Left colon (tissue), 2 donors: Measurements from ENCODE around the gene EHBP1L1. TPM values are rescaled to one million over a fixed set of nuclear protein-coding genes. Genes with fewer than 3 reads are reported as not detected.

Source experiments
- ATAC-seq: fragments of 200-7000 bp; cut with Tn5 transposase; one replicate; pipeline ENCODE4 v1.9.1; 2020; ENCODE audit warnings: mild to moderate bottlenecking, moderate library complexity
- DNase-seq, 2 donors: peaks; one replicate each; pipeline ENCODE4 v3.0.0-alpha.2; 2020
- intact Hi-C, 2 donors: fragments of 100-400 bp; cut with DNase I in 1 of 2; cut with micrococcal nuclease in 1 of 2; formaldehyde crosslinking; loops; one replicate each; pipeline versions ENCODE4 v1.11.2 to v1.14.0; 2022; cut with DNase I, micrococcal nuclease
- total RNA-seq, 2 donors: library from RNA; stranded (reverse); fragmentation: NEBNext Ultra II Directional; extraction: Animal tissue kit (Norgen Biotek cat#: 25700); gene quantifications; one replicate each; pipeline ENCODE4 v1.2.1, GENCODE V29; 2021
- donor health status: DM: no; HTN: no; CAD: no.
- donor health status: DM: yes; HTN: yes; CAD: no.

The EHBP1L1 gene
- total RNA-seq, 2 donors from 2014 or later, result 78.7 to 89.7 TPM

DNA sequence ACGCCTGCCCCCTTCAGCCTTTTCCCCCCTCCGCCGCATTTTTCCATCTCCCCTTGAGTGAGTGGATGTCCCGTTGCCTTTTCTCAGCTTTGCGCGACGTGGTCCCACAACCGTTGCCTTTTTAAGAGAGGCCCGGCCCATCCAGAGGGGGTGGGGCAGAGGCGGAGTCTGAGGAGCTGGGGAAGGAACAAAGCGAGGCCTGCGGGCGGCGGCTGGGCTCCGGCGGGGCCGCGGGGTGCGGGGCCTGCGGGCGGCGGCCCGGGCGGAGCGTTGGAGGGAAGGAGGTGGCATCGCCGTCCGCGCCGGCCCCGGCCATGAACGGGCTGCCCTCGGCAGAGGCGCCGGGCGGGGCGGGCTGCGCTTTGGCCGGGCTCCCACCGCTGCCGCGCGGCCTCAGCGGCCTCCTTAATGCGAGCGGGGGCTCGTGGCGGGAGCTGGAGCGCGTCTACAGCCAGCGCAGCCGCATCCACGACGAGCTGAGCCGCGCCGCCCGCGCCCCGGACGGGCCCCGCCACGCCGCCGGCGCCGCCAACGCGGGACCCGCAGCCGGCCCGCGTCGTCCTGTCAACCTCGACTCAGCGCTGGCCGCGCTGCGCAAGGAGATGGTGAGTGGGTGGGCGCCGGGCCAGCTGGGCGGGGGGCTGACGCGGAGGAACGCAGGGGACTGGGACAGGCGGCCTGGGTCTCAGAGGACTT lies 3.3 kb upstream of the EHBP1L1 start, which contains the start of gene FAM89B:
FAM89B (plus strand) TSS at position 183 of the 696 bp plus-strand sequence; CDS start at position 315, 132 bp downstream.
- peak; percentile 38 for ATAC-seq
- DNase-seq, result peak; percentile 94 to 96
- intact Hi-C loops, result no loop called here

DNA sequence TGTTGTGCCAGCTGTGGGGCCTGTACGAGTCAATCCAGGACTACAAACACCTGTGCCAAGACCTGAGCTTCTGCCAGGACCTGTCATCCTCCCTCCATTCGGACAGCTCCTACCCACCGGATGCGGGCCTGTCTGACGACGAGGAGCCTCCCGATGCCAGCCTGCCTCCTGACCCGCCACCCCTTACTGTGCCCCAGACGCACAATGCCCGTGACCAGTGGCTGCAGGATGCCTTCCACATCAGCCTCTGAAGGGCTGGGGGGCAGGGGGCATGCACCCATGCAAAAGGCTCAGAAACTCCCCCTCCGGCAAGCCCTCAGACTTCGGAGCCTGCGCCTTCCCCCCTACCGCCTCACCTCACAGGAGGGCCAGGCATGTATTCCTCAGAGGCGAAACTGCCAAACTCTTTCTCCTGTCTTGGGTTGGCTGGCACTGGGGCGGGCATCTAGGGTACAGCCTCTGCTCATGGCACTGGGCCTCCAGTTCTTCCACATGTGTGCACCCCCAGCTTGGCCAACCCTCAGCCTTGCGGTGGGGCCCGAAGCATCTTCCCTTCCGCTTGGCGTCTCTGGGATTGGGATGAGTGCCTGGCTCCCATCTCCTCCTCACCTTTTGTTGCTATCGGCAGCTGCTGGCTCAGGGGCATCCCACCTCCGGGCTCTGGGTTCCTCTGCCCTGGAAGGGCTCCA lies 2.3 kb upstream of the EHBP1L1 start:
- no peak for ATAC-seq
- intact Hi-C loops, result no loop called here
- DNase-seq, result peak in 1 of 2 donors; percentile 51

DNA sequence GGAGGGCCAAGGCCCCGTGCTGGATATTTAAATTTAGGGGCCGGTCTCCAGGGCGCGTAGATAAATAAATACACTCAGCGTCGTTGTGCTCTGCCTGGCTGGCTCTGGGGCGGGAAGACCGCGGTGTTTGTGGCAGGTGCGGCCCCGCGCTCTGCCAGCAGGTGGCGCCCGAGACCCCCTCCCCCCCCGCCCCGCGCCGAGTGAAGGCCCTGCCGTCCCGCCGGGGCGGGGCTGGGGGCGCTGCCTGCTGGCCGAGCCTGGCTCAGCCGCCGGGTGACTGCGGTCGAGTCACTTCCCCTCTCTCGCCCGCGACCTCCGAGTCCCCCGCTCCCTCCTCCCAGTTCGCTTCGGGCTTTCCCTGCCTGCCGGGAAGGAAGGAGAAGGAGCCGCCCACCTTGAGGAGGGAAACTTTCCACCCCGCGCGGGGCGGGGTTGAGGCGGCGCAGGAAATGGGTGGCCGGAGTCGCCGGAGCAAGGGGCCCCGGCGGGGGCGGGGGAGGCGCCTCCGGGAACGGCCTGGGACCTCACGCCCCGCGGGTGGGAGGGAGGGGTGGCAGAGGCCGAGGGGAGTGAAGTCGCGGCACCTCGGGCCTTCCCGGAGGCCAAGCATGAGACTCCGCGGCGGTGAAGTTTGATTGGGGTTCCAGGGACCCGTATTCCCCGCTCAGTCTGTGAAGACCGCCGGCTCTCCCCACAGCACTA lies 1.6 kb upstream of the EHBP1L1 start:
- peak; percentile 39 for ATAC-seq
- peak; percentile 88 to 92 for DNase-seq
- intact Hi-C loops, result no loop called here

DNA sequence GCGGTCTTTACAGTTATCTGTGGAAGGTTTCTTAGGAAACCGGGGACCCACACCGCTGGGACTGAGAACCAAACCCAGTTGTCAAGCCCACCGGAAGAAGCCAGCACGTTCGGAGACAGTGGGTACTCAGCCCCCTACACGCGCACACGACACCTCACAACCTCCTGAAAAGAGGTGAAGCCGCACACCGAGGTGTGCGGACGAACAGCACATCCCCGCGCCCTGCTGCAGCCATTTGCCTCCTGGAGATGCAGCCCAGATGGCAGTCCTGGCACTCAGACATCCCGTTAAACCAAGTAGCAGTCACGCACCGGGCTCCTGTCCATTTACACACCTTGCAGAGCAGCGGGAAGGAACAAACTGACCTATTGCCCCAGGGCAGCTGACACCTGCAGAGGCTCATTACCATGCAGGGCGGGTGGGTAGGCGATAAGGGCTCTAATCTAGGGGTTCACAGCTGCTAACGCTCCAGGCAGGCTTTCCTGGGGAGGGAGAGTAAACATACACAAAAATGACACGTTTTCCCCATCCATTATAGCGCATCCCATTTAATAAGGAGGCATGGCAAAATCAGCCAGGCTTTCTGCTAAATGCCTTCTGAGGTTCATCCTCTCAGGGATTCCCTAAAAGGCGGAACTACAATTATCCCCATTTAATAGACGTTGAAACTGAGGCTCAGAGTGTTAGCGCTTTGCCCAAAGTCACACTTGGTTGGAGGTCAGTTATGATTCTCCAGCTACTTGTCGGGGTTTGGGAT lies 864 bp upstream of the EHBP1L1 start:
- ATAC-seq (peak; percentile 19), DNase-seq (peak; percentile 64 to 86)
- intact Hi-C loops, result no loop called here

DNA sequence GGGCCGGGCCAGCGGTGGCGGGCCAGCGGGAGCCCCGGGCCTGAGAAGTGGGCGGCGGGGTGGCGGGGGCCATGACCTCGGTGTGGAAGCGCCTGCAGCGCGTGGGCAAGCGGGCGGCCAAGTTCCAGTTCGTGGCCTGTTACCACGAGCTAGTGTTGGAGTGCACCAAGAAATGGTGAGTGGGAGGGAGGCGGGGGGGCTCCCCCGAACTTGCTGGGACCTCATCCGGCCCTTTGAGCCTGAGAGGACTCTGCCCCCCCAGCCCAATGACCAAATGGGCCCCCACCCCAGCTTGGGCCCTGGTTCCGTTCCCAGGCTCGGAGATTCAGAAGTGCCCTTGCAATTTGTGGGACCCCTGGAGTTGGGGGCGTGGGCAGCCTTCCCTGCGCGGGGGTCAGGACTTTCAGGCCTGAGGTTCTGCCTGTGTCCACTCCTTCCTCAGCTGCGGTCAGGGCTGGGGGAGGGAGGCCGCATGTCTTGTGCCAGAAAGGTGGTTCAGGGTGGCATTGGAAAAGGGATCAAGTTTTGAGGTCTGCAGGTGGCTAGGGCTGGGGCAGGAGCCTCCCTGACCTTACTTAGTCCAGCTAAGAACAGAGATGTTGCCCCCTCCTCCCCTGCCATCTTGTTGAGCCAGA lies 496 bp downstream of the EHBP1L1 start:
- DNase-seq, result peak in 1 of 2 donors; percentile 67
- intact Hi-C loops, result no loop called here
- no peak for ATAC-seq

DNA sequence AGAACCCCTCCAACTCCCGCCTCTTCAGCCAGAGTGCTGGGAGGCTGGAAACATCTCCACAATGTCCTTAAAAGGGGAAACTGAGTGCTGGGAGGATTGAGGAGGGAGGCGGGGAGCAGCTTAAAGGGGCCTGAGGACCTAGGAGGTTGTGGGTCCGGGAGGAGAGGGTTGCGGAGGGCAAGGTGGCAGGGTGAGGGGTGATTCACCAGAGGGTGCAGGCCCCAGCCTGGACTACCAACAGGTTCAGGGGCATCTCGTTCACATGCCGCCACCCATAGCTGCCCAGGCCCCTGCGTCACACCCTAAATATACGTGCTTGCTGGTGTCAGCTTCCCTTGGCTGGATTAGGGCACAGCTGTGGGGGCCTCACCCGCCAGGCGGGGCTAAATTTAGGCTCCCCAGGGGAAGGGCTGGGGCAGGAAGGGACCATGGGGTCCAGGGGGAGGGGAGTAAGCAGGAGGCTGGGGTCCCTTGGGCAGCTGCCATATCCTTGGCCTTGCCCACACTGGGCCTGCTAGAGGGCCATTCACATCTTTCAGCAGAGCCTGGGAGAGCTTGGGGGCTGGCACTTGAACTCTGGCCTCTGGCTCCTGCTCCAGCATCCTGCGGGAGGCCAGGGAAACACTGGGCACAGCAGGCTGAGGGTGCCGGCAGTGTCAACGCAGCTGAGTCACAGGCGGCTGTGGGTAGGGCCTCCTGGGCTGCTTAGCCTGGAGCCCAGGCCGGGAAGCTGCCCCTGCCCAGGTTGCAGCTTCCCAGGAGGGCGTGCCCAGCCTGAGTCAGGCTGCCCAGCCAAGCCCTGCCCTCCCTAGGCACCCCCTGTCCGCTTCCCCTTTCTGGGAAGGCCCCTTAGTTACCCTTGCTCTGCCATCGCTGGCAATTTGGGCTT lies 1.3 kb downstream of the EHBP1L1 start:
- ATAC-seq, result peak; percentile 51
- intact Hi-C loops, result no loop called here
- DNase-seq, result peak; percentile 74 to 85

DNA sequence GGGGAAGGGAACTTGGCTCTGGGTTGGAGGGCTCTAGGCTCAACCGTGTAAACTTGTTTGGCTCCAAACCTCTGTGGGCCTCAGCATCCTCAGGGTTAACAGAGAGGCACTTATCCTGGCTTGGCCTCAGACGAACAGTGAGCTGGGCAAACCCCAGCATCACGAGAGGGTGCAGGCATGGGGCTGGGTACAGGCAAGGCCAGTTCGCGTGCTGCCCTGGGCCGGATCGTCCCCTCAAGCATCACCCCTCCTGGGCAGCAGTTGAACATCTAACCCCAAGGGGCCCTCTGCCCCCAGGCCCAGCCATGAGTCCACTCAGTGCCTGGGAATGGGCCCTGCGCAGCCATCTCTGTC lies 1.9 kb downstream of the EHBP1L1 start:
- intact Hi-C loops, result no loop called here
- no peak for ATAC-seq
- DNase-seq, result no peak

DNA sequence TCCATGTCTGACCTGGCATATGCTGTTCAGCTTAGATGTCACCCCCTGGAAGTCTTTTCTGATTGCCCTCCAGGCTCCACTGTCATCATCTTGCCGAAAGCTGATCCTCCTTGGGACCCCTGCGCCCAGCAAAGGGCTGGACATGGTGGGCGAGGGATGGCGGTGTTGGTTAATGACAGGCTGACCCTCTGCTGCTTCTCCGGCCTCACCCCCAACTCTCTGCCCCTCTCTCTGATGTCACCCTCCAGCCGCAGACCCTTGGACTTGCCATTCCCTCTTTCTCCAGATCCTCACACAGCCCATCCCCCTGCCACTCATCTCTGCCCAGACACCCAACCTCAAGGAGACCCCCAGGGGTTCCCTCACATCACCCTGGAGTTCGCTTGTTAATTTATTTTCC lies 2.3 kb downstream of the EHBP1L1 start:
- intact Hi-C loops, result no loop called here
- ATAC-seq (no peak), DNase-seq (no peak)

DNA sequence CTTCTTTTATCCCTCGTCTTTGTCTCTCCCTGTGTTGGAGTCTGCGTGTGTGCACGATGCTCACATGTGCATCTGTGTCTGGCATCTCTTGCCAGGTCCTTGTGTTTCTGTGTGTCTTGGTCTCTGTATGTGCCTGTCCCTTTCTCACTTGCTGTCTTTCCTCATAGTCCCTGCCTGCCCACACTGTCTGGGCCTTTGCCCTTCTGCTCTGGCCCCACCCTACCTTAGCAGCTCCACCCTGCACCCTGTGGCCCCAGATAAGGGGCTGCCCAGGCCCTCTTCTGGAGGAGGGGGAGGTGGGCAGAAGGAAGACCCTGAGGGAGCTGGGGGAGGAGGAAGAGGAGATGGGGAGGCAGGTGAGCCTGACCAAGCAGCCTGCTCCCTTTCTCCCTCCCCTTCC lies 2.8 kb downstream of the EHBP1L1 start:
- DNase-seq (no peak), ATAC-seq (peak; percentile 7)
- intact Hi-C loops, result no loop called here

DNA sequence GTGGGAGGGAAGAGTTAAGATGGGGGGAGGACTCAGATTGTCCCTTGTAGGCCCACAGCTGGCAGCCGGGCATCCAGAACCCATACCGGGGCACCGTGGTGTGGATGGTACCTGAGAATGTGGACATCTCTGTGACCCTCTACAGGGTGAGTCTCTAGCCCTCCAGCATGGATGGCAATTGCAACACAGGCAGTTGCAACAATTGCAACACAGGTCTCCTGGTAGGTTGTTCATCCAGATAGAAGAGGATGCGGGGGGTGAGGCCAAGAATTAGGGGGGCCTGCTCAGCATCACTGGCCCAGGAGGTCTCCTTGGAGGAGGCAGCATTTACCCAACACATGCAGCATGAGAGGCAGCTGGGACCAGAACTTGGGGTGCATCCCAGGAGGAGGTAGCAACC lies 3.4 kb downstream of the EHBP1L1 start:
- ATAC-seq, result no peak
- intact Hi-C loops, result no loop called here
- no peak for DNase-seq

DNA sequence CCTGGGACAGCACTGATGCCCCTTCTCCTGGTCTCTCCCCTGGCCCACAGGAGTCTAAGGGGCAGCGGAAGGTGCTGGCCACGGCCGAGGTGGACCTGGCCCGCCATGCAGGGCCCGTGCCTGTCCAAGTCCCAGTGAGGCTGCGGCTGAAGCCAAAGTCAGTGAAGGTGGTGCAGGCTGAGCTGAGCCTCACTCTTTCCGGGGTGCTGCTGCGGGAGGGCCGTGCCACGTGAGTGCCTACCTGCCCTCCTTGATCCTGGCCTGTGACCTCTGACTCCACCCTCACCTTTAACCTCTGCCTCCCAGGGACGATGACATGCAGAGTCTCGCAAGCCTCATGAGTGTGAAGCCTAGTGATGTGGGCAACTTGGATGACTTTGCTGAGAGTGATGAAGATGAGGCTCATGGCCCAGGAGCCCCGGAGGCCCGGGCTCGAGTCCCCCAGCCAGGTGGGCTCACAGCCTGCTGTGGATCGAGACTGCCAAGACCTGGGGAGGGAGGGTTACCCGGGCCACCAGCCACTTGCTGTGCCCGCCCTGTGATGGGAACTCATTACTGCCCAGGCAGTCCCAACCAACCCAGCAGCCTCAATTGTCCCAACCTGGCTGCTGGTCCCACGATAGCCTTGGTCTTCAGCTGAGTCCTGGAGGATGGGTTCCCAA lies 4.3 kb downstream of the EHBP1L1 start:
- intact Hi-C loops, result no loop called here
- no peak for DNase-seq

DNA sequence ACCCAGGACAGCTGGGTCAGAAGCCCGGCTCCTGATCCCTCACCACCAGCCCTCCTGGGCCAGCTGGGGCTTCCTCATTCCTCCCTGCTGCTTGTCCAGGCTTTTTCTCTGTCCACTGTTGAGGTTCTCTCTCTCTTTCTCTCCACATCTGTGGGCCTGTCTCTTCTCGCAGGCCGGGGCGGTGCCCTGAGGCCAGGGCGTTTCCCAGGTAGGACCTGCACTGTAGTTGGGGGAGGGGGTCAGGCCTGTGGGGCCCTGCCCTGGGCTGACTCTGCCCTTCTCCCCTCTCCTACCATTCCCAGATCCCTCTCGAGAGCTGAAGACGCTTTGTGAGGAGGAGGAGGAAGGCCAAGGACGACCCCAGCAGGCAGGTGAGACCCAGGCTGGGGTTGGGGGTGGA lies 4.9 kb downstream of the EHBP1L1 start:
- ATAC-seq (no peak), DNase-seq (no peak)
- intact Hi-C loops, result no loop called here

More for the DNA sequence above, 4.3 kb downstream of the EHBP1L1 start:
- ATAC-seq, result no peak

DNA sequence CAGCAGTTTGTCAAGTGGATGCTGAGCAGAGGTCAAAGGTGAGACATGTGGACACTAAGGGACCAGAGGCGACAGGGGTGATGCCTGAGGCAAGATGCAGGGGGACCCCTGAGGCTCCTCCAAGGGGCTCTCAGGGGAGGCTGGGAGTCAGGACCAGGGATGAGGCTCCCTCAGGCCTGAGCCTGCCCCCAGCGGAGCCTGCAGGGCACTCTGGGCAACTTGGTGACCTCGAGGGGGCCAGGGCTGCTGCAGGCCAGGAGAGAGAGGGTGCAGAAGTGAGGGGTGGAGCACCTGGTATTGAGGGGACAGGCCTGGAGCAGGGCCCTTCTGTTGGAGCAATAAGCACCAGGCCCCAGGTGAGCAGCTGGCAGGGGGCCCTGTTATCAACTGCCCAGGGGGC lies 6.1 kb downstream of the EHBP1L1 start:
- no peak for DNase-seq
- intact Hi-C loops, result no loop called here

DNA sequence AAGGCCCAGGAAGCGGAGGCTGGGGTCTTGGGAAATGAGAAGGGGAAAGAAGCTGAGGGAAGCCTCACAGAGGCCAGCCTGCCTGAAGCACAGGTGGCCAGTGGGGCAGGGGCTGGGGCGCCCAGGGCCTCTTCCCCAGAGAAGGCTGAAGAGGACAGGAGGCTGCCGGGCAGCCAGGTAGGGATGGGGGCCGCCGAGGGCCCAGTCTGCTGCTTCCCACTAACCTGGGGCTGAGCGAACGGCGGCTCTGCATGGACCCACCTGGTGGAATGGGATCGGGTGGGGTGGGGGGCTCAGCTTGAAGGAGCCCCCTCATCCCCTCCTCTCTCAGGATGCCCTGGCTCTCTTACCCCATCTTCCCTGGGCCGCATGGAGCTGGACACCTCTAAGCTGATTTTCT lies 7.7 kb downstream of the EHBP1L1 start:
- no peak for DNase-seq
- no peak for ATAC-seq
- intact Hi-C loops, result no loop called here

More for the DNA sequence above, 6.1 kb downstream of the EHBP1L1 start:
- ATAC-seq, result no peak

DNA sequence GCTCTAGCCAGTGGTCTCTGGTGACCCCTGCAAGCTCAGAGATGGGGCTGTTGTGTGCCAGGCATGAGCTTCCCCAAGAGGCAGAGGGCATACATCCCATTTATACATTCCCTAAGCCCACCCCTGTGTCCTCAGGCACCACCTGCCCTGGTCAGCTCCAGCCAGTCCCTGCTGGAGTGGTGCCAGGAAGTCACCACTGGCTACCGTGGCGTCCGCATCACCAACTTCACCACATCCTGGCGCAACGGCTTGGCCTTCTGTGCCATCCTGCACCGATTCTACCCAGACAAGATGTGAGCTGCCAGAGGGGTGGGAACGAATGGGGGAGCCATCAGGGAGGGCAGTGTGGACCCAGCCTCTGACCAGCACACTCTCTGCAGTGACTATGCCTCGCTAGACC lies 8.3 kb downstream of the EHBP1L1 start:
- intact Hi-C loops, result no loop called here

DNA sequence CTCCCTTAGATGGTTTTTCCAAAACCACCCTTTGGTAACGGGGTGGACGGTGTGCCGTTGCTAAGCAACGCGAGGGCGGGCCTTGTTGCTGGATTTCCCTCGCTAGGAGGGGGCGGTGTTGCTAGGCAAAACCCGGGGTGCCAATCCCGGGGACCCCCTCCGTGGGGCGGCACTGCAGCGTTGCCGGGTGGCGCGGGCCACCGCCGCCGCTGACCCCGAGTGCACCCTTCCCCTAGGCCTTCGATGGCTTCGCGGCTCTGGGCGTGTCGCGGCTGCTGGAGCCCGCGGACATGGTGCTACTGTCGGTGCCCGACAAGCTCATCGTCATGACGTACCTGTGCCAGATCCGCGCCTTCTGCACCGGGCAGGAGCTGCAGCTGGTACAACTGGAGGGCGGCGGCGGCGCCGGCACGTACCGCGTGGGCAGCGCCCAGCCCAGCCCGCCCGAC lies 8.9 kb downstream of the EHBP1L1 start:
- DNase-seq, result no peak
- intact Hi-C loops, result no loop called here
- no peak for ATAC-seq

More for the DNA sequence above, 8.3 kb downstream of the EHBP1L1 start:
- ATAC-seq (no peak), DNase-seq (no peak)
